ENCODE data around the gene MYL3. TPM values are rescaled to one million over a fixed set of nuclear protein-coding genes. Genes with fewer than 3 reads are reported as not detected.

Gene MYL3
- total RNA-seq: not detected

DNA sequence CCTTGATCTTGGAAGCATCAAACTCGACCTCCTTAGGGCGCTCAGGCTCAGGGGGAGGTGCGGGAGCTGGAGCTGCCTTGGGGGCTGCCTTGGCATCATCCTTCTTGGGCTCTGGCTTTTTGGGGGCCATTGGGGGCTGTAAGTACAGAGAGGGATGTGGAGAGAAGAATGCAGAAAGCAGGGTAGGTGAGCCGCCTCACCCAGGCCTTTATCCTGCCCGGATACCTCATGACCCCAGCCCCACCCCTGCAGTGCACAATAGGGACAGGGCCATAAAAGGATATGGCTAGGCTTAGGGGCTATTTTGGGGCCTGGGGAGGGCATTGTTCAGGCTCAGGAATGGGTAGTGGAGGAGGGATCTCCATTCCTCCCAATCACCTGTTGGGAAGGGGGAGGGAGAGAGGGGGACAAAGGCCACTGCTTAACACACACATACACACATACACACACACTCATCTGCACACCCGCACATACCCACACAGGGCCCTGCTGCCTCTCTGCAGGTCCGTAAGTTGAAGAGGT, at the start of gene MYL3:
Gene MYL3, minus strand, starts transcription at position 184 of the 522 bp plus-strand sequence. Its CDS starts 54 bp downstream, at position 130.

DNA sequence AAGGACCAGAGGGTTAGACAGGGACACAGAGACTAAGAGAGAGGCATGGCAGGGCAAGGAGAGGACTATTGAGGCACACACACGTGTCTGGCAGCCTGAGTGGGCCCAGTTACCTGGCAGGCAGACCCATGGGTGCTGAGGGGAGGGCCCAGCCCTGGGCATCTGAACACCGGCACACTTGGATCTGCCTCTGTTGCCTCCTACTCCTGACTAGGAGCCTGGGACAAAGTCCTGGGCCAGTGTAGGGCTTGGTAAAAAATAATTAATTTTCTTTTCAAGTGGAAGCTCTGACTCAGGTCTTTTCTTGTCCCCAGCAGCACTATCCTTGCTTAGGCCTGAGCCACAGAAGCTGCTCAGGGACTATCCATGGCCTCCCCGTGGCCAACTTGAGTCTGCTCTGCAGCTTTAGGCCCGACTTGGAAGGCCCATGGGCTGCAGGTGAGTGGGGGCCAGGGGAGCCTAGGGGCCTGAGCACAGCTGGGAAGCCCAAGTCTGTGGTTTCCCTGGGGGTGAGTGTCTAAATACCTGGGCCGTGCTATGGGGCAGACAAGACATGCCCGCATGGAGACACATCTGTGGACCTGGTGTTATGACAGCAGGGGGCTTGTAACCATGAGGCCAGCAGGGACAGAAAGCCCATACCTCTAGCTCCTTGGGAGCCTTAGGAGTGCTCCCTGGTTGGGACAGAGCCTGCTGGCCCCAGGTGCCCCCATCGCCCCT, 14.3 kb upstream of the MYL3 start, which contains the start of gene PTH1R:
Gene PTH1R, plus strand, starts transcription at position 316 of the 720 bp plus-strand sequence. CDS start 5,839 bp downstream, outside the sequence.

Other genes starting within 250 kb of the MYL3 start
- gene ALS2CL, start 169.8 kb downstream of the MYL3 start, total RNA-seq: 10 to 100 TPM; 28.9 to 29.8 TPM
- gene TMIE, start 162.1 kb downstream of the MYL3 start, total RNA-seq: 1 to 10 TPM; 2.5 to 2.7 TPM
- gene PRSS50, start 145.6 kb downstream of the MYL3 start, total RNA-seq: not detected
- not detected for gene PTH1R, start 14.3 kb upstream of the MYL3 start, total RNA-seq
- 10 to 100 TPM; 51.1 to 52.0 TPM for gene CCDC12, start 113.3 kb upstream of the MYL3 start, total RNA-seq
- 100 to 1,000 TPM; 187 to 193 TPM for gene NBEAL2, start 116.2 kb upstream of the MYL3 start, total RNA-seq

All from activated naive CD4-positive, alpha-beta T cell treated with anti-CD3 and anti-CD28 coated beads, Interleukin-2, amount 10 ng/mL, durations not matched to agents 5 hours and 36 hours (primary cell).